GM23338 (cell line): ENCODE data around the gene RCL1.

Experiments
- EZH2 ChIP-seq: fragments of 200-600 bp; sonication (generic); IDR thresholded peaks from one replicate; pipeline ENCODE4 v1.8.0; 2017; ENCODE audit warnings: antibody characterized with exemption, mild to moderate bottlenecking, low read depth; ENCODE audit not compliant: unreplicated experiment
- NANOG ChIP-seq: IDR thresholded peaks from 2 replicates; pipeline ENCODE4 v1.6.1; 2016; ENCODE audit warnings: antibody characterized with exemption, borderline replicate concordance
- STAT1 ChIP-seq: IDR thresholded peaks from one replicate; pipeline ENCODE4 v1.6.1; 2016; ENCODE audit warnings: antibody characterized with exemption; ENCODE audit not compliant: unreplicated experiment
- ZNF462 ChIP-seq: fragments of 250-450 bp; sonication (Bioruptor Pico); IDR thresholded peaks from 2 replicates; pipeline ENCODE4 v1.5.0; 2020; ENCODE audit warnings: mild to moderate bottlenecking, moderate library complexity
- TF ChIP-seq, protein P1 (sequence below), 2 experiments: fragments of 200-600 bp in 1 of 2; sonication (generic) in 1 of 2; conservative IDR thresholded peaks; 2 replicates each; pipeline versions ENCODE4 v1.5.1 to v1.6.1; 2016 to 2017; ENCODE audit warnings: antibody characterized with exemption in 2 of 2, low read depth in 2 of 2, mild to moderate bottlenecking in 2 of 2, moderate library complexity in 1 of 2

- TF ChIP-seq, protein P1, sequence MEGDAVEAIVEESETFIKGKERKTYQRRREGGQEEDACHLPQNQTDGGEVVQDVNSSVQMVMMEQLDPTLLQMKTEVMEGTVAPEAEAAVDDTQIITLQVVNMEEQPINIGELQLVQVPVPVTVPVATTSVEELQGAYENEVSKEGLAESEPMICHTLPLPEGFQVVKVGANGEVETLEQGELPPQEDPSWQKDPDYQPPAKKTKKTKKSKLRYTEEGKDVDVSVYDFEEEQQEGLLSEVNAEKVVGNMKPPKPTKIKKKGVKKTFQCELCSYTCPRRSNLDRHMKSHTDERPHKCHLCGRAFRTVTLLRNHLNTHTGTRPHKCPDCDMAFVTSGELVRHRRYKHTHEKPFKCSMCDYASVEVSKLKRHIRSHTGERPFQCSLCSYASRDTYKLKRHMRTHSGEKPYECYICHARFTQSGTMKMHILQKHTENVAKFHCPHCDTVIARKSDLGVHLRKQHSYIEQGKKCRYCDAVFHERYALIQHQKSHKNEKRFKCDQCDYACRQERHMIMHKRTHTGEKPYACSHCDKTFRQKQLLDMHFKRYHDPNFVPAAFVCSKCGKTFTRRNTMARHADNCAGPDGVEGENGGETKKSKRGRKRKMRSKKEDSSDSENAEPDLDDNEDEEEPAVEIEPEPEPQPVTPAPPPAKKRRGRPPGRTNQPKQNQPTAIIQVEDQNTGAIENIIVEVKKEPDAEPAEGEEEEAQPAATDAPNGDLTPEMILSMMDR (conservative IDR thresholded peaks at IDR 0.05; ENCODE audit: low read depth in 2 of 2) = no peak
- TF ChIP-seq ZNF462 (CRISPR knock-in tag) (no peak), STAT1 (no peak), EZH2 (no peak), NANOG (no peak)
Measured at GRCh38 chr9:4836676-4837075, 43.9 kb downstream of the RCL1 start.
